Stimulated activated CD4-positive, alpha-beta T cell treated with anti-CD3 and anti-CD28 coated beads, Interleukin-12 subunit alpha, Interleukin-12 subunit beta, amount 100 ng/mL, for 24 hours (primary cell): ENCODE results near the gene COL6A3.
"Not testable (repeated sequence)": the region's sequence is repeated elsewhere in the genome, so short reads cannot be mapped to it uniquely, and the experiment has no call there.

Experiments used
- DNase-seq, 2 experiments: peaks; one replicate each; pipeline ENCODE4 v3.0.0-alpha.2; 2020; ENCODE audit warnings: low read depth in 2 of 2

Gene COL6A3

GRCh38 chr2:237412646-237412987, 1.3 kb downstream of the COL6A3 start:
- DNase-seq, result no peak

GRCh38 chr2:237411683-237412423, 2.1 kb downstream of the COL6A3 start:
- no peak for DNase-seq

GRCh38 chr2:237411092-237411601, 2.8 kb downstream of the COL6A3 start:
- DNase-seq, result no peak

GRCh38 chr2:237409263-237409662, 4.7 kb downstream of the COL6A3 start:
- not testable (repeated sequence) for DNase-seq

GRCh38 chr2:237408335-237409000, 5.5 kb downstream of the COL6A3 start:
- no peak for DNase-seq

GRCh38 chr2:237407700-237408099, 6.3 kb downstream of the COL6A3 start:
- no peak for DNase-seq

GRCh38 chr2:237406371-237406895, 7.5 kb downstream of the COL6A3 start:
- DNase-seq, result no peak

- DNase-seq, result no peak
These were observed 8.4 kb downstream of the COL6A3 start for GRCh38 chr2:237405605-237406004.

- DNase-seq, result no peak
These were observed 8.9 kb downstream of the COL6A3 start for GRCh38 chr2:237405006-237405559.

GRCh38 chr2:237404413-237404812, 9.6 kb downstream of the COL6A3 start:
- DNase-seq, result no peak

- no peak for DNase-seq
These were observed 10.7 kb downstream of the COL6A3 start for GRCh38 chr2:237403024-237403882.

- no peak for DNase-seq
These were observed 13.8 kb downstream of the COL6A3 start for GRCh38 chr2:237400199-237400598.

- DNase-seq, result no peak
These were observed 16.9 kb downstream of the COL6A3 start for GRCh38 chr2:237397072-237397471.

GRCh38 chr2:237393523-237393922, 20.4 kb downstream of the COL6A3 start:
- no peak for DNase-seq

- no peak for DNase-seq
These were observed 21.8 kb downstream of the COL6A3 start for GRCh38 chr2:237392186-237392585.

- DNase-seq, result no peak
These were observed 22.8 kb downstream of the COL6A3 start for GRCh38 chr2:237391140-237391539.

- DNase-seq, result no peak
These were observed 23.7 kb downstream of the COL6A3 start for GRCh38 chr2:237390235-237390634.

GRCh38 chr2:237389831-237390230, 24.1 kb downstream of the COL6A3 start:
- no peak for DNase-seq

- DNase-seq, result no peak
These were observed 25.9 kb downstream of the COL6A3 start for GRCh38 chr2:237388036-237388435.

GRCh38 chr2:237384672-237385020, 29.3 kb downstream of the COL6A3 start:
- DNase-seq, result no peak

GRCh38 chr2:237383991-237384671, 29.8 kb downstream of the COL6A3 start:
- DNase-seq, result no peak
